GM10266 (cell line): ENCODE results near the gene ARHGAP10.
"Not testable (repeated sequence)": the region's sequence is repeated elsewhere in the genome, so short reads cannot be mapped to it uniquely, and the experiment has no call there.

Experiments
- DNase-seq: peaks from one replicate; pipeline ENCODE4 v3.0.0; 2012; ENCODE audit errors: extremely low spot score
- CTCF ChIP-seq: IDR thresholded peaks from 2 replicates; pipeline ENCODE4 v1.5.1; 2012; ENCODE audit warnings: mild to moderate bottlenecking, low read depth; ENCODE audit not compliant: control insufficient read depth, insufficient read depth; ENCODE audit errors: missing control alignments

ARHGAP10 gene

GRCh38 chr4:148075438-148075837 is 343.6 kb downstream of the ARHGAP10 start:
- TF ChIP-seq CTCF, result no peak
- no peak for DNase-seq

- DNase-seq, result no peak
- TF ChIP-seq CTCF, result no peak
Observed at GRCh38 chr4:148076964-148077363, 345.1 kb downstream of the ARHGAP10 start.

DNA sequence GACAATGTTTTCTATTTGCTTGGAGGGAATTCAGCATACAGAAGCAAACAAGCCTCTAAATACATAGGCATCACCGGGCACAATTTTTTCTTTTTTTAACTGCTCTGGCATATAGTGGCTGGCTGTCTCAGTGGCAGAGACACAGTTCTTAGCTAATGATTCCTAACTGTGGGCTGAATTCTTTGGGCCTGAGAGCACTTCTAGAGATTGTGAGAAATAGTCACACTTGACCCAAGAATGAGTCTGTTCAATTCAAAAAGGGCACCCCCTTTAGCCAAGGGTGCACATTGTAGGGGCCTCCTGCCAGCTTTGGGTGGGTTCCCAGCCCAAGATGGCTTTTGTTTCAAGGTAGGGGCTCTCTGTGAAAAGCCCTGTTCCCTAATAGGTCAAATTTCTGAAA is 345.7 kb downstream of the ARHGAP10 start:
- no peak for DNase-seq
- TF ChIP-seq CTCF, result no peak

DNA sequence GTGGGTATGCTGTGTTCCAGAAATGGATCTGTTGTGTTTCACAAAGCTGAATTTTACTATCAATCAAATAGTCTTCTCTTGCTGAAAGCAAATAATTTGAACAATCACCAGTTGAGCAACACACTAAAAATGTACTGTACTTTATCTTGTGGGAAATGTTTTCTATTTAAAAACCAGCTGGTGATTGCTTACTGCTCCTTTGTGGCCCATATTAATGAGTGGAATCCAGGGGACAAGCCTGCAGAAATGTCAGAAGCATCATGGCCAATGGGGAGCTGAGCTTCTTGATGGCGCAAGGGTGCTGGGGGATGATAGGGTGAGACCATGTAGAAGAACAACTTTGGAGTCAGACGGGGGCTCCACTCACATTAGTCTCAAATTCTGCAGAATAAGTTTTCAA is 346.2 kb downstream of the ARHGAP10 start:
- no peak for DNase-seq
- TF ChIP-seq CTCF, result no peak

GRCh38 chr4:148079961-148080360 is 348.1 kb downstream of the ARHGAP10 start:
- TF ChIP-seq CTCF, result no peak
- no peak for DNase-seq

DNA sequence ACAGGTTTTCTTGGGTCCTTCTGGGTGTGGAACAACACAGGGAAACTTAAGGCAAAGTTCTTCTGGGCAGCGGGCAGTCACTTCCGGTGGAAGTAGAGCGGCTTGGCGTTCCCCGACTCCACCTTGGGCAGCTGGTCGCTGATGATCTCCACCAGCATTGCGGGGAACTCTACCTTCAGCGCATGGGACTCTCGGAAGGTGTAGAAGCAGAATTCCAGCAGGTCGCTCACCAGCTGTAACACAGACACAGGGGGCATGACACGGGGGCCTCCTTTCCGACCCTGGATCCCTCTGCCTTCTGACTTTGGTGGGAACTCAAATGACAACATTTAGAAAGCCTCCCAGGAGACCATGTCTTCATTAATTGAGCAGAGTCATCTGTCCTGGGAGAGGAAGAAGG is 349.4 kb downstream of the ARHGAP10 start:
- DNase-seq, result no peak
- TF ChIP-seq CTCF, result no peak

DNA sequence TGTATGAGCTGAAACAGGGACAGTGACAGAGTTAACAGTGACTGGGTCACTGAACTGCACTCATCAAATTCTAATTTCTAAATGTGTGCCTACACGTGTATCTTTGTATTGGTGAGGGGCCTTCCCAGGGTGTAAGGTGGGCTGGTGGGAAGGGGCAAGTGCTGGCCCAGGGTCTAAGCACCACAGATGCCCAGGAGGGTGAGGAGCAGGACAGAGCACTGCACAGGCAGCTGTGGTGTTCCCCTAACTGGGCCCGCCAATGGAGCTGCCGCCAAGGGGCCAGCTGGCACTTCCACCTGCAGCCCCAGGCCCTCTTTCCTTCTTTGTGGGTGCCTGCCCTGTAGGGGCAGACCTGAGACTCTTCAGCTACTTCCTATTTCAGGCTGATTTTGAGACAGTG is 349.9 kb downstream of the ARHGAP10 start:
- no peak for DNase-seq
- TF ChIP-seq CTCF, result no peak

- DNase-seq, result not testable (repeated sequence)
Observed at GRCh38 chr4:148083073-148083472, 351.2 kb downstream of the ARHGAP10 start.
